EH (cell line): Measurements from ENCODE around the gene MARK4.

Experiments used
- DNase-seq: peaks from one replicate; pipeline ENCODE4 v3.0.0-alpha.2; 2015; ENCODE audit warnings: low read depth

The MARK4 gene

GRCh38 chr19:45273521-45273855, 22.4 kb downstream of the MARK4 start:
- DNase-seq: no peak

- DNase-seq: peak; percentile 34
These were observed 24.4 kb downstream of the MARK4 start for GRCh38 chr19:45275370-45275971.

DNA sequence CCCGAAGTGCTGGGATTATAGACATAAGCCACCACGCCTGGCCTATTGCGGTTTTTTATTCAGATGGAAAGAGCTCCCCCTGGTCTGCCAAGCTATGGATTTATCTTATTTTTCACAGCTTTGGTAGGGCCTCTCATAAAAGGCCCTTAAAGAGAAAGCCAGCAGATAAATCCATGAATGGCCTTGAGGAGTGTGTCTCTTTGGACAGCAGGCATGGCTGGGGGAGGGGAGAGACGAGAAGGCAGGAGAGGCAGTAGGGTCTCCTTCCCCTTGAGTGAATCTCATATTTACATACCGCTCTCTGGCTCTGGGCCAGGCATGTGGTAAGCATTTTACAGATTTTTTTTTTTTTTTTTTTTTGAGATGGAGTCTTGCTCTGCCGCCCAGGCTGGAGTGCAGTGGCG, 25.2 kb downstream of the MARK4 start:
- DNase-seq: peak; percentile 15

GRCh38 chr19:45278087-45278486, 27.0 kb downstream of the MARK4 start:
- no peak for DNase-seq

- DNase-seq: no peak
These were observed 28.6 kb downstream of the MARK4 start for GRCh38 chr19:45279587-45280192.

DNA sequence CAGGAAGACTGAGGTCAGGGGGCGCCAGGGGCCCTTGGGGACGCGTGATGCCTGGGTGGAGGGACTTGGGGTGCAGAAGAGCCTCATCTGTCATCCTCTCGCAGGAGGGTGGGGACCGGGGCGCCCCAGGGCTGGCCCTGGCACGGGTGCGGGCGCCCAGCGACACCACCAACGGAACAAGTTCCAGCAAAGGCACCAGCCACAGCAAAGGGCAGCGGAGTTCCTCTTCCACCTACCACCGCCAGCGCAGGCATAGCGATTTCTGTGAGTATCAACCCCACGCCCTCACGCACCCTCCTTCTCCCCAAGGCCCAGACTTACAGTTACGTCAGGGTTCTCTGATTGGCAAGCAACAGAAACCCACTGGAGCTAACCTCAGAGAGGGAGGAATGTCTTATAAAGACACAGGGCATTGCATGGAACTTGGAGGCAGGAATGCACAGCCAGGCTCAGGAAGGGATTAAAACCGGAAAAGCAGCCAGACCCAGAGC, 29.4 kb downstream of the MARK4 start:
- no peak for DNase-seq

GRCh38 chr19:45283443-45284033, 32.5 kb downstream of the MARK4 start:
- no peak for DNase-seq

DNA sequence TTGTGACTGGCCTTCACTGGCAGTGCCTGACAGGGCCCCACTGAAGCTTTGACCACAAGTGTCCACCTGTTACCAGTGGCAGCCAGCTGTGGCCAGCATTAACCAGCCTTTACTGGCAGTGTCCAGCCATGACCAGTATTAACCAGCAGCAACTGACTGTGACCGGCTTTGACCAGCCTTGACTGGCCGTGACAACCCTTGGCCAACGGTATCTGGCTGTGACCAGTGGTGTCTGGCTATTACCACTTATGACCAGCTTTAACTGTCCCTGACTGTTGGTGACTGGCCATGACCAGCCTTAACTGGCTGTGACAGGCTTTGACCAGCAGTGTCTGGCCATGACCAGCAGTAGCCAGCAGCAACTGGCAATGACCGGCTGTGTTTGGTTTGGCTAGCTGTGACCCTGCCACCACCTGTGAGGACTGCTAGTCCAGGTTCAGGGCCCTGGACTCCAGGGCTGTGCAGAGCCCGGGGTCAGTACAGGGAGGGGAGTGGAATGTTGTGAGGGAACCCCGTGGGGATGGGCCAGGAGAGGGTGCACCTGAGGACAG, 39.4 kb downstream of the MARK4 start:
- no peak for DNase-seq

DNA sequence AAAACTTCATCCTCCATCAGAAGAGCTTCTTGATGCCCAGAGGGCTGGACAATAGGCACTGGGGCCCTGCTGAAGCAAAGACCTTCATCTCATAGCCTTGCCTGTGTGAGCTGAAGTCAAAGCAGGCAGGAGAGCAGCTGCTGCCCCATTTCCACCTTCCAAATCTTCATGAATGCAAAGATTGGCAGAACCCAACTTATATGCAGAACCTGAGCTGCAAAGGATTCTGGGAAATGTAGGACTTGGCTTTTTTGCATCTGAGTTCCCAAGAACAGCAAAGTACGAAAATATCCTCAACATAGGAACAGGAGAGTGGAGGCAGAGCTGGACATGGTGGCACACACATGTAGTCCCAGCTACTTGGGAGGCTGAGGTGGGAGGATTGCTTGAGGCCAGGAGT, 40.8 kb downstream of the MARK4 start:
- no peak for DNase-seq

GRCh38 chr19:45293682-45294081, 42.6 kb downstream of the MARK4 start:
- DNase-seq: no peak

- DNase-seq: no peak
These were observed 43.4 kb downstream of the MARK4 start for GRCh38 chr19:45294291-45295029.

DNA sequence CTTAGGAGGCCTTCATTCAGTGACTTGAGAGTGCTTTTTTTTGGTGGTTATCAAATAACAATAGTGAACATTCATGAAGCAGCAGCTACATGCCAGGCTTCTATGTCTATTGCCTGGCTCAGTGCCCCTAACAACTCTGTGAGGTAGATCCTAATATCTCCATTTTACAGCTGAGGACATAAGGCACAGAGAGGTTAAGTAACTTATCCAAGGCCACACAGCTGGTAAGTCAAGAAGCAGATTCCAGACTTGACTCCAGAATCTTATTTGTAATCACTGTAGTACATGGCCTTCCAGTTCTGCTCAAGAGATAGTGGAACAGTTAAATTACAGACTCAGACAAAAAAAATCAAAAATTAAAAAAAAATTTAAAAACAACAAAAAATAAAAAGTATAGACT, 44.8 kb downstream of the MARK4 start:
- no peak for DNase-seq

GRCh38 chr19:45296355-45296754, 45.3 kb downstream of the MARK4 start:
- DNase-seq: no peak

DNA sequence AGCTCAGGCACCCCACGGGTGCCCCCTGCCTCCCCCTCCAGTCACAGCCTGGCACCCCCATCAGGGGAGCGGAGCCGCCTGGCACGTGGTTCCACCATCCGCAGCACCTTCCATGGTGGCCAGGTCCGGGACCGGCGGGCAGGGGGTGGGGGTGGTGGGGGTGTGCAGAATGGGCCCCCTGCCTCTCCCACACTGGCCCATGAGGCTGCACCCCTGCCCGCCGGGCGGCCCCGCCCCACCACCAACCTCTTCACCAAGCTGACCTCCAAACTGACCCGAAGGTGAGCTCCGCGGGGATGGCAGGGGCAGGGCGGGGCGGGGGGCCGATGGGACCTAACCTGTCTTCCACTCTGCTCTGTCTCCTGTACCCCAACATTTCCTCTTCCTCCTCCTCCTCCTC, 46.6 kb downstream of the MARK4 start:
- DNase-seq: no peak

DNA sequence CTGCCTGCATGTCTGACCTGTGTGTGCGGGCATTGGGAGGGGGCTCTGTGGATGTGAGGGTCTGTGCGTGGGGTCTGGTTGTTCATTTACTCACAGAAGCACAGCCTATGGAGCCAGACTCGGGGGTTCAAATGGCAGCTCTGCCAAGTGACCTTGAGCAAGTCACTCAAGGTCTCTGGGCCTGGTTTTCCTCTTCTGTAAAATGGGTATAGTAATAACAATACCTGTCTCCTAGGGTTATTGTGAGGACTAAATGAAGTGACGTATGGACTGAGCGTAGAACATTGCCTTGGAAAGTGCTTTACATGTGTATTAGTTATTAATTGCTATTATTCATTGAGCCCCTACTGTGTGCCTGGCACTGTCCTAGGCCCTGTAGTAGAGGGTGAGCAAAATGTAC, 47.2 kb downstream of the MARK4 start:
- no peak for DNase-seq

GRCh38 chr19:45299719-45300118, 48.6 kb downstream of the MARK4 start:
- no peak for DNase-seq

DNA sequence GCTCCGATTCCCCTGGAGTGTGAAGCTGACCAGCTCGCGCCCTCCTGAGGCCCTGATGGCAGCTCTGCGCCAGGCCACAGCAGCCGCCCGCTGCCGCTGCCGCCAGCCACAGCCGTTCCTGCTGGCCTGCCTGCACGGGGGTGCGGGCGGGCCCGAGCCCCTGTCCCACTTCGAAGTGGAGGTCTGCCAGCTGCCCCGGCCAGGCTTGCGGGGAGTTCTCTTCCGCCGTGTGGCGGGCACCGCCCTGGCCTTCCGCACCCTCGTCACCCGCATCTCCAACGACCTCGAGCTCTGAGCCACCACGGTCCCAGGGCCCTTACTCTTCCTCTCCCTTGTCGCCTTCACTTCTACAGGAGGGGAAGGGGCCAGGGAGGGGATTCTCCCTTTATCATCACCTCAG, 51.3 kb downstream of the MARK4 start:
- DNase-seq: no peak

- DNase-seq: no peak
These were observed 52.4 kb downstream of the MARK4 start for GRCh38 chr19:45303269-45304060.

DNA sequence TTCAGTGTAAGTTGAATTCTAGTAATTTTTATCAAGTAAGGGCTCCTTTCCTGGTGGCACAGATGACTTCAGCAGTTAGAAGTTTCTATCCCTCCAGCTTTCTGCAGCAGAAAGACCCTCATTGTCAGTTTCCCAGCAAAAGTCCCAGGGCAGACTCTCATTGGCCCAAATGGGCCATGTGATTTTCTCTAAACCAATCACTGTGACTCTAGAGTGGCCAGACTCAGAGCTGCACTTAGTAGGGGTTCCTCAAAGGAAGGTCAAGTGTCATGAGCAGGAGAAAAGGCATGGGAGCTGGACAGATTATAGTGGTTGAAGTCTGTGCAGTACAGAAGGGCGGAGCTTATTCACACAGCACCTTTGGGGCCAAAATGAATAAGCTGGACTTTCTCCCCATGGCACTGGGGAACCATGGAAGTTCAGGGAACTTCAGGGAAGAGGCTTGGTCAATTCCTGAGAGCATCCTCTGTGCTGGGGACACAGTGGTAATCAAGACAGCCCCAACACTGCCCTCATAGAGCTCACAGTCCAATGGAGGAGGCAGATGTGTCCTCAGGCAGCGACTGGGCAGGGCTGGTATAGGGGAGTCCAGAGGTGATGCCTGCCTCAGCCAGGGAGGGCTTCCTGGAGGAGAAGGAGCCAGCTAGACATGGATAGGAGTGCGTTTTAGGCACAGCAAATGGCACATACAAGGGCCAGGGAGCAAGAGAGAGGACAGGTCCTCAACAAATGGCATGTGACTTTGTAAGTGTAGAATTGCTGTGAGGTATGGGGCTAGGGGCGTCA, 53.3 kb downstream of the MARK4 start:
- no peak for DNase-seq

- DNase-seq: no peak
These were observed 53.9 kb downstream of the MARK4 start for GRCh38 chr19:45305007-45305406.

GRCh38 chr19:45305421-45305820, 54.4 kb downstream of the MARK4 start:
- peak; percentile 29 for DNase-seq
